Heart left ventricle (tissue), 16 donors: Measurements from ENCODE around the gene PCDH10. TPM values are rescaled to one million over a fixed set of nuclear protein-coding genes. Genes with fewer than 3 reads are reported as not detected.

Experiments
- ATAC-seq, 4 donors: fragments of 200-7000 bp; cut with Tn5 transposase; one replicate each; pipeline ENCODE4 v1.9.1; 2020 to 2022; ENCODE audit warnings: moderate library complexity in 4 of 4, mild to moderate bottlenecking in 3 of 4, moderate number of reproducible peaks in 1 of 4
- DNase-seq, 5 donors: peaks; one replicate each; pipeline ENCODE4 v3.0.0-alpha.2; 2020
- H3K27ac ChIP-seq, 12 donors: fragments of 200-600 bp; sonication (generic) in 4 of 12; one replicate each; pipeline versions ENCODE4 v1.5.0 to v1.8.0; 2016 to 2022; ENCODE audit warnings: mild to moderate bottlenecking in 2 of 12
- H3K27me3 ChIP-seq, 9 donors: fragments of 200-600 bp; sonication (generic) in 2 of 9; one replicate each; pipeline versions ENCODE4 v1.5.1 to v1.8.0; 2016 to 2022; ENCODE audit warnings: mild to moderate bottlenecking in 3 of 9
- H3K36me3 ChIP-seq, 9 donors: fragments of 200-600 bp; sonication (generic) in 2 of 9; one replicate each; pipeline versions ENCODE4 v1.5.0 to v1.8.0; 2018 to 2022; ENCODE audit warnings: mild to moderate bottlenecking in 2 of 9
- H3K4me1 ChIP-seq, 12 donors: fragments of 200-600 bp; sonication (generic) in 4 of 12; one replicate each; pipeline versions ENCODE4 v1.5.0 to v1.8.0; 2016 to 2022; ENCODE audit warnings: mild to moderate bottlenecking in 3 of 12
- H3K4me3 ChIP-seq, 12 donors: fragments of 200-600 bp; sonication (generic) in 4 of 12; one replicate each; pipeline versions ENCODE4 v1.5.0 to v1.8.0; 2017 to 2022; ENCODE audit warnings: mild to moderate bottlenecking in 9 of 12, moderate library complexity in 4 of 12
- H3K9me3 ChIP-seq, 12 donors: fragments of 200-600 bp; sonication (generic) in 4 of 12; one replicate each; pipeline versions ENCODE4 v1.5.0 to v1.8.0; 2016 to 2022; ENCODE audit warnings: mild to moderate bottlenecking in 1 of 12
- POLR2A ChIP-seq, 2 donors: fragments of 450-650 bp; IDR thresholded peaks; one replicate each; pipeline ENCODE4 v1.6.1; 2017; ENCODE audit warnings: antibody characterized with exemption in 2 of 2, mild to moderate bottlenecking in 2 of 2, moderate library complexity in 2 of 2
- WGBS, 4 donors: extraction: QIAGEN DNeasy Blood & Tissue Kit in 2 of 4; methylation state at CpG; one replicate each; pipeline versions ENCODE4 v1.1.5 to v1.1.7; 2013 to 2018; 5-methylcytosine and 5-hydroxymethylcytosine counted together
- intact Hi-C, 10 donors: fragments of 100-400 bp; cut with DNase I; formaldehyde crosslinking; loops; one replicate each; pipeline versions ENCODE4 v1.11.1 to v1.14.2; 2022
- polyA plus RNA-seq, 2 donors: library from polyadenylated mRNA; stranded (reverse); fragments of 200-250 nt; gene quantifications; one replicate each; pipeline ENCODE4 v1.2.3, GENCODE V29; 2013
- total RNA-seq, 9 donors: library from RNA; depleted of rRNA in 2 of 9; stranded (reverse); fragments of >200 nt in 2 of 9; fragmentation: NEBNext Ultra II Directional in 3 of 9; extraction: Animal tissue kit (Norgen Biotek cat#: 25700) in 3 of 9; gene quantifications; one replicate each; pipeline versions ENCODE4 v1.1.0 to v1.2.4, GENCODE V29; 2016 to 2023
- TF ChIP-seq, protein P1 (sequence below), 12 donors: fragments of 200-600 bp; sonication (generic) in 4 of 12; IDR thresholded peaks; one replicate each; pipeline versions ENCODE4 v1.5.0 to v1.8.0; 2018 to 2022; ENCODE audit warnings: antibody characterized with exemption in 12 of 12, mild to moderate bottlenecking in 5 of 12
- donor health status: ischemic (EF 13 %, LVEDD 7.1; RV severe dilation, severe dysfunction).
- donor health status: healthy with polysubstance abuse.
- donor health status: DM: no; HTN: yes; CAD: no.
- donor health status: DM: no; HTN: no; CAD: no.
- donor health status: ischemic (EF 25% LVEDD 6.9; RV normal size, moderate dysfunction).
- donor health status: ischemic (EF 25% LVEDD 5.7; RV mildly dilated, moderate dysfunction).
- donor health status: healthy.
- donor health status: DM: yes; HTN: yes; CAD: no.
- donor health status: ischemic (EF 35%, LVEDD 5.7; RV mildly dilated, moderate dysfunction).
- donor health status: nonischemic (EF 11% LVEDD 7.7; RV severe dilation, severe dysfunction).
- donor health status: DM: yes; HTN: yes; CAD: no.
- donor health status: PGD.
- donor health status: ischemic (EF 29% LVEDD 5.4; RV normal size, mild dysfunction).
- donor health status: nonischemic (EF 23%, LVEDD 6.1; RV moderate dilation, normal function).

Gene PCDH10
- total and polyA plus RNA-seq, 11 donors = under 0.01 to 0.48 (median 0.06) TPM; not detected in 2

DNA sequence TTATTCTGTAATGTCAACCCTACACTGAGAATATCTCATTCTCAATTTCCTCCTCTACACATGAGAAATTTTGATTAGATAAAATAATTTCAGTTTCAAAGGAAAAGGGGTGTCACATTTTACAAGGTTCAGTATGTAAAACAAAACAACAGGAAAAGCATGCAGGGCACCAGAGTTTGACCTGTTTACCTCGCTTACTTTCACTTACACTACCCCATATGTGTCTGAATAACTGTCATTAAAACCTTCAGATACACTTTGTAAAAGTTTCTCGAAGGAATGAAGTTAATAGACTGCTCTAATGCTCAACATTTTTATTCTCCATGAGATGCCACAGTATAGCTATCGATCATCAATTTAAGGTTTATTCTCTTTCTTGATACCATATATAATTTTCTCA lies 12.3 kb upstream of the PCDH10 start:
- TF ChIP-seq, protein P1, sequence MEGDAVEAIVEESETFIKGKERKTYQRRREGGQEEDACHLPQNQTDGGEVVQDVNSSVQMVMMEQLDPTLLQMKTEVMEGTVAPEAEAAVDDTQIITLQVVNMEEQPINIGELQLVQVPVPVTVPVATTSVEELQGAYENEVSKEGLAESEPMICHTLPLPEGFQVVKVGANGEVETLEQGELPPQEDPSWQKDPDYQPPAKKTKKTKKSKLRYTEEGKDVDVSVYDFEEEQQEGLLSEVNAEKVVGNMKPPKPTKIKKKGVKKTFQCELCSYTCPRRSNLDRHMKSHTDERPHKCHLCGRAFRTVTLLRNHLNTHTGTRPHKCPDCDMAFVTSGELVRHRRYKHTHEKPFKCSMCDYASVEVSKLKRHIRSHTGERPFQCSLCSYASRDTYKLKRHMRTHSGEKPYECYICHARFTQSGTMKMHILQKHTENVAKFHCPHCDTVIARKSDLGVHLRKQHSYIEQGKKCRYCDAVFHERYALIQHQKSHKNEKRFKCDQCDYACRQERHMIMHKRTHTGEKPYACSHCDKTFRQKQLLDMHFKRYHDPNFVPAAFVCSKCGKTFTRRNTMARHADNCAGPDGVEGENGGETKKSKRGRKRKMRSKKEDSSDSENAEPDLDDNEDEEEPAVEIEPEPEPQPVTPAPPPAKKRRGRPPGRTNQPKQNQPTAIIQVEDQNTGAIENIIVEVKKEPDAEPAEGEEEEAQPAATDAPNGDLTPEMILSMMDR (IDR thresholded peaks at IDR 0.05) = no peak
- TF ChIP-seq POLR2A (IDR thresholded peaks at IDR 0.05) = no peak
- DNase-seq (no peak), ATAC-seq (no peak)
- no peaks in the 10 kb centered on the region for H3K9me3 ChIP-seq
- no peaks in the 10 kb centered on the region for H3K4me1 ChIP-seq
- no peaks in the 10 kb centered on the region for H3K36me3 ChIP-seq
- WGBS, 4 donors = 82 to 89% (median 84%) methylated on average over 3 of the region's 3 CpGs
- intact Hi-C loops = no loop called here
- no peak overlapping the region for H3K4me3 ChIP-seq
- H3K27me3 ChIP-seq = peaks cover 0 to 12% (median 0%) of the 10 kb centered on the region in 9 donors
- H3K27ac ChIP-seq = no peak overlapping the region

DNA sequence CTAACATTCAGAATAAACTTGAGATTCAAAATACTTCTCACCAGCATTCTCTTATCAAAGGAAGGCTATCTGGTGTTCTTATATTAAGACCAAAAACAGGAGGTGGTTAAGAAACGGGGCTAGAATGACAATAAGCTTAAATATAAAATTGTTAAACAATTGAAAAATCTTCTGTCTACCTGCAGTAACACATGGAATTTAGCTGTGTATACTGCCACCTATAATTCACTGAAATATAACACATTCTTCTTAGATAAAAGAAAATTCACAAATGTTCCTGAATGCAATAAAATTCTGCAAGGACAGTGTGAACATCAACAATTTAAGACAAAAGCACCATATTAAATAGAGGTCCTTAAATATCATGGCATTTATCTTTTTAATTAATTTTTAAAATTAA lies 11.5 kb upstream of the PCDH10 start:
- Histone ChIP-seq H3K9me3 (no peaks in the 10 kb centered on the region), H3K27me3 (peaks cover 0 to 16% (median 0%) of the 10 kb centered on the region in 9 donors), H3K4me3 (no peak overlapping the region), H3K27ac (no peak overlapping the region), H3K36me3 (no peaks in the 10 kb centered on the region), H3K4me1 (no peaks in the 10 kb centered on the region)
- intact Hi-C loops = no loop called here
- no peak for TF ChIP-seq POLR2A (IDR thresholded peaks at IDR 0.05)
- TF ChIP-seq, protein P1 (IDR thresholded peaks at IDR 0.05) = no peak
- DNase-seq = no peak
- ATAC-seq = no peak
- WGBS, 4 donors = 53 to 55% (median 55%) methylated on average over 1 of the region's 1 CpG

DNA sequence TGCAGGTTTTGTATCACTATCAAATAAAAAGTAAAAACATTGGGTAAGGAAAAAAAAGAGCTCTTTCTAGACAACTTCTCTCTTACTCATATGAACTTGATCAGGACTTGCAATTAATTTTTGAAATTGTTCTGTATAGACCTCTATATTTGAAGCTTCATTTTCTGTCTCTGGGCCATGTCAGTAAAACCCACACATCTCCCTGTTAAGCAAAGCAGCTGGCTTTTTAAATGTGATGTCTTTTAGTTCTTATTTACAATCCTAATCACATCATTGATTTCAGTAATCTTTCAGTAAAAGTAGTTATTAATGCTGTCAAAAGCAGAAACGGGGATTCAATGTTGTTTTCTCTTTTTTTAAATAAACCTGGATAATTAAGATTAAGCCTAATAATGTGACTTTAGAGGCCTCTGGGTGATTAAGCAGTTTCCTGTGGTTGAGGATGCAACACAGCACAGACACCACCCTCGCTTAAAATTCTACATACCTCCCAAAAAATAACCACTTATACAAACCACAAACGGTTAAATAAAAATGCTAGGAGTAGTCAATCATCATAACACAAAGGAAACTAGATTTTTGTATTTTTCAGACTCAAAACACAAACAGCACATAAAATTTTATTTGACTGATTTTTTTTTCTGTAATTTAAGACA lies 5.2 kb upstream of the PCDH10 start:
- H3K27me3 ChIP-seq = peaks cover 0 to 61% (median 16%) of the 10 kb centered on the region in 9 donors
- WGBS, 4 donors = 56 to 59% (median 58%) methylated on average over 3 of the region's 3 CpGs
- no peak for ATAC-seq
- no peaks in the 10 kb centered on the region for H3K36me3 ChIP-seq
- TF ChIP-seq, protein P1 (IDR thresholded peaks at IDR 0.05) = no peak
- TF ChIP-seq POLR2A (IDR thresholded peaks at IDR 0.05) = no peak
- H3K9me3 ChIP-seq = no peaks in the 10 kb centered on the region
- H3K27ac ChIP-seq = no peak overlapping the region
- H3K4me1 ChIP-seq = peaks cover 0 to 29% (median 12%) of the 10 kb centered on the region in 12 donors
- intact Hi-C loops = no loop called here
- H3K4me3 ChIP-seq = no peak overlapping the region
- DNase-seq = no peak

DNA sequence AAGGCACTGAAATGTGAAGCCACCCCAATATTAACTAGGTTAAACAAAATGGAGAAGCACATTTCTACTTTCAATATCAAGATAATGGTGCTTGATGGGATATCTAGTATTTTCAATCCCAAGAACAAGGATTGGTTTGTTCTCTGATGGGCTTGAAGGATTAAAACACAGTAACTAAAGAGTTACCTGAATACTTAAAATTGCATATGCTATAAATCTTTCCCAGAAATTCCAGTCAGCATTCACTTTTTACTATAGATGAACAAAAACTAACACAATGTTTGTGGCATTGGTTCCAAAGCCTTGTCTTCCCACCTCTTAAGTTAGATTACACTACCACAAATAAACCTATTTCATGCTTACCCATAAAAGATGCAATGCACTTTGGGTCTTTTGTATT lies 3.9 kb upstream of the PCDH10 start:
- peaks cover 4 to 72% (median 28%) of the 10 kb centered on the region in 9 donors for H3K27me3 ChIP-seq
- no peak for ATAC-seq
- no peak overlapping the region for H3K27ac ChIP-seq
- peaks cover 0 to 43% (median 19%) of the 10 kb centered on the region in 12 donors for H3K4me1 ChIP-seq
- TF ChIP-seq, protein P1 (IDR thresholded peaks at IDR 0.05) = no peak
- no peak for TF ChIP-seq POLR2A (IDR thresholded peaks at IDR 0.05)
- H3K4me3 ChIP-seq = no peak overlapping the region
- no peaks in the 10 kb centered on the region for H3K9me3 ChIP-seq
- intact Hi-C loops = no loop called here
- H3K36me3 ChIP-seq = no peaks in the 10 kb centered on the region
- DNase-seq = no peak
